ENCODE measurements around the gene NUDT13. TPM values are rescaled to one million over a fixed set of nuclear protein-coding genes. Genes with fewer than 3 reads are reported as not detected.

The NUDT13 gene
- total and polyA plus RNA-seq, 9 of the 15 experiments (the other 6 are each of a cell fraction or from before 2014, with no cell fraction given) = 4.7 to 11.1 (median 5.6) TPM

- WGBS (ENCODE audit: insufficient coverage, low coverage, missing lambda C conversion rate) = 100% methylated on average over 1 of the region's 1 CpG
- Histone ChIP-seq H4K20me1 (replicated peaks; ENCODE audit: control insufficient read depth, insufficient read depth, low read length) (no peaks in the 10 kb centered on the region), H3K9ac (ENCODE audit: insufficient read depth in 1 of 2, low read depth in 2 of 2, low read length in 2 of 2) (no peak overlapping the region), H3K4me3 (no peak overlapping the region), H3K4me2 (ENCODE audit: insufficient read depth, low read length) (no peak overlapping the region), H3K9me3 (replicated peaks; ENCODE audit: control insufficient read depth, insufficient read depth, low read depth, low read length) (no peaks in the 10 kb centered on the region), H2AFZ (ENCODE audit: low read depth, low read length) (no peak overlapping the region), H3K36me3 (ENCODE audit: control insufficient read depth, insufficient read depth, low read length) (peaks cover 65% of the 10 kb centered on the region; the same call in 2 of the 3 replicates), H3K27me3 (ENCODE audit: control insufficient read depth in 2 of 2, insufficient read depth in 2 of 2, low read length in 2 of 2) (no peaks in the 10 kb centered on the region), H3K79me2 (ENCODE audit: control insufficient read depth, insufficient read depth, low read length) (no peaks in the 10 kb centered on the region), H3K4me1 (replicated peaks in 1 of 2; ENCODE audit: control insufficient read depth in 2 of 2, insufficient read depth in 2 of 2, low read length in 2 of 2) (no peaks in the 10 kb centered on the region), H3K27ac (ENCODE audit: extremely low read depth, low read depth, low read length) (no peak overlapping the region), H3K9me1 (ENCODE audit: control insufficient read depth, insufficient read depth, low read length) (no peaks in the 10 kb centered on the region)
- no peak for DNase-seq (ENCODE audit: extremely low read depth in 1 of 4, low spot score in 3 of 4)
- in situ Hi-C loops (cut with MboI) = loop anchor here (10.0 kb wide), 1 partner anchor 697 kb away; no protein-coding TSS in a partner anchor
- no TSS peak for BruUV-seq (replicated peaks)
- intact Hi-C loops (cut with micrococcal nuclease) = loop anchor here (2.0 to 10.0 kb wide), 3 partner anchors 157 to 697 kb away; partner anchors contain the start of gene MCU
- ATAC-seq = no peak
- no peak for FAIRE-seq
- no peak for TF ChIP-seq ETS2 (tag; IDR thresholded peaks at IDR 0.05; ENCODE audit: borderline replicate concordance, poor library complexity, severe bottlenecking)
- TF ChIP-seq TSC22D4 (tag; IDR thresholded peaks at IDR 0.05) = no peak
- ChIA-PET POLR2A (interaction anchor here (0.6 to 2.7 kb wide), 8 partner anchors 8 to 703 kb away, joined by 3 to 9 read pairs (median 3); no protein-coding TSS in a partner anchor), CTCF (ENCODE audit: low intra/inter-chr PET ratio) (interaction anchor here (1.2 kb wide), 1 partner anchor 698 kb away, joined by 4 read pairs; no protein-coding TSS in a partner anchor)
These were observed 48.5 kb upstream of the NUDT13 start for GRCh38 chr10:73061743-73062142.

DNA sequence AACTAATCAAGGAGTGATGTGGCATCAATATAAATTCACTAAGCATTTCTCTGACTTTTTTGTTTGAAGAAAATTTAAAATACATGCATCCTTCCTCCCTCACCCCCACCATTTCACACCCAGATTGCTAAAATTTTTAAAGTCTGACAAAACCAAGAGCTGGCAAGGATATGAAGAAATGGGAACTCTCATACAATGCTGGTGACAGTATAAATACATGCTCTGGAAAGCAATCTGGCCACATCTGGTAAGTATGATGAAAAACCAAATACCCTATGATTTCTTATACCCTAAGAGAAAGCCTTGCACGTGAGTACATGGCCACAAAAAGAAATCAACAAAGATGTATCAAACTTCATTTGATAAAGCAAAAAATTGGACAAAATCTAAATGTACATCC is 44.8 kb upstream of the NUDT13 start:
- Histone ChIP-seq H3K9me1 (ENCODE audit: control insufficient read depth, insufficient read depth, low read length) (no peaks in the 10 kb centered on the region), H3K27ac (ENCODE audit: extremely low read depth, low read depth, low read length) (no peak overlapping the region), H4K20me1 (replicated peaks; ENCODE audit: control insufficient read depth, insufficient read depth, low read length) (no peaks in the 10 kb centered on the region), H3K27me3 (ENCODE audit: control insufficient read depth in 2 of 2, insufficient read depth in 2 of 2, low read length in 2 of 2) (no peaks in the 10 kb centered on the region), H3K9ac (ENCODE audit: insufficient read depth in 1 of 2, low read depth in 2 of 2, low read length in 2 of 2) (no peak overlapping the region), H3K4me3 (no peak overlapping the region), H3K79me2 (ENCODE audit: control insufficient read depth, insufficient read depth, low read length) (no peaks in the 10 kb centered on the region), H3K9me3 (replicated peaks; ENCODE audit: control insufficient read depth, insufficient read depth, low read depth, low read length) (no peaks in the 10 kb centered on the region), H3K4me1 (replicated peaks in 1 of 2; ENCODE audit: control insufficient read depth in 2 of 2, insufficient read depth in 2 of 2, low read length in 2 of 2) (no peaks in the 10 kb centered on the region), H2AFZ (ENCODE audit: low read depth, low read length) (no peak overlapping the region), H3K4me2 (ENCODE audit: insufficient read depth, low read length) (no peak overlapping the region), H3K36me3 (ENCODE audit: control insufficient read depth, insufficient read depth, low read length) (peaks cover 81% of the 10 kb centered on the region)
- intact Hi-C loops (cut with micrococcal nuclease) (loop anchor here (10.0 kb wide), 2 partner anchors 161 to 371 kb away; partner anchors contain the start of gene MCU), in situ Hi-C loops (cut with MboI) (loop anchor here (10.0 kb wide), 1 partner anchor 701 kb away; no protein-coding TSS in a partner anchor)
- DNase-seq (ENCODE audit: extremely low read depth in 1 of 4, low spot score in 3 of 4) = no peak
- no peak for FAIRE-seq
- TF ChIP-seq, protein P1, sequence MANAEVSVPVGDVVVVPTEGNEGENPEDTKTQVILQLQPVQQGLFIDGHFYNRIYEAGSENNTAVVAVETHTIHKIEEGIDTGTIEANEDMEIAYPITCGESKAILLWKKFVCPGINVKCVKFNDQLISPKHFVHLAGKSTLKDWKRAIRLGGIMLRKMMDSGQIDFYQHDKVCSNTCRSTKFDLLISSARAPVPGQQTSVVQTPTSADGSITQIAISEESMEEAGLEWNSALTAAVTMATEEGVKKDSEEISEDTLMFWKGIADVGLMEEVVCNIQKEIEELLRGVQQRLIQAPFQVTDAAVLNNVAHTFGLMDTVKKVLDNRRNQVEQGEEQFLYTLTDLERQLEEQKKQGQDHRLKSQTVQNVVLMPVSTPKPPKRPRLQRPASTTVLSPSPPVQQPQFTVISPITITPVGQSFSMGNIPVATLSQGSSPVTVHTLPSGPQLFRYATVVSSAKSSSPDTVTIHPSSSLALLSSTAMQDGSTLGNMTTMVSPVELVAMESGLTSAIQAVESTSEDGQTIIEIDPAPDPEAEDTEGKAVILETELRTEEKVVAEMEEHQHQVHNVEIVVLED (CRISPR knock-in tag; IDR thresholded peaks at IDR 0.05) = no peak
- TF ChIP-seq ZNF668 (CRISPR knock-in tag; IDR thresholded peaks at IDR 0.05) (no peak), ZNF707 (CRISPR knock-in tag; conservative IDR thresholded peaks at IDR 0.05) (no peak), FOXK2 (conservative IDR thresholded peaks at IDR 0.05 in 1 of 2, IDR thresholded peaks at IDR 0.05 in 1 of 2; ENCODE audit: low read depth in 2 of 2) (no peak), CBFA2T3 (IDR thresholded peaks at IDR 0.05) (no peak)
- CTCF ChIA-PET (ENCODE audit: low intra/inter-chr PET ratio) = no interaction called here
- no TSS peak for BruUV-seq (replicated peaks)
- POLR2A ChIA-PET = interaction anchor here (1.2 to 2.0 kb wide), 4 partner anchors 10 to 31 kb away, joined by 3 to 13 read pairs (median 4); partner anchors contain the start of gene P4HA1
- ATAC-seq = no peak
- WGBS (ENCODE audit: insufficient coverage, low coverage, missing lambda C conversion rate) = 59% methylated on average over 1 of the region's 1 CpG

Data from K562 (cell line).